Mammary epithelial cell (primary cell): ENCODE measurements around the gene BTRC.

Experiments used
- CTCF ChIP-seq, 2 donors: IDR thresholded peaks in 1 of 2; conservative IDR thresholded peaks in 1 of 2; 2 replicates each; pipeline ENCODE4 v1.5.1; 2011 to 2012; ENCODE audit warnings: inconsistent platforms in 2 of 2, low read length in 2 of 2, mild to moderate bottlenecking in 2 of 2, control low read depth in 1 of 2, low read depth in 1 of 2; ENCODE audit not compliant: insufficient read depth in 1 of 2; ENCODE audit errors: extremely low read depth in 1 of 2
- EZH2 ChIP-seq: IDR thresholded peaks from 2 replicates; pipeline ENCODE4 v1.6.1; 2012; ENCODE audit warnings: low read length, inconsistent platforms, borderline replicate concordance

- no peak for TF ChIP-seq CTCF (conservative IDR thresholded peaks at IDR 0.05 in 1 of 2, IDR thresholded peaks at IDR 0.05 in 1 of 2; ENCODE audit: extremely low read depth in 1 of 2, insufficient read depth in 1 of 2, low read depth in 1 of 2, low read length in 2 of 2)
- TF ChIP-seq EZH2 = no peak
Measured at GRCh38 chr10:101511938-101512337, 158.0 kb downstream of the BTRC start.
